H1 (cell line): ENCODE measurements around the gene NBPF9. TPM values are rescaled to one million over a fixed set of nuclear protein-coding genes. Genes with fewer than 3 reads are reported as not detected.
"Not testable (repeated sequence)": the region's sequence is repeated elsewhere in the genome, so short reads cannot be mapped to it uniquely, and the experiment has no call there.

ENCODE experiments used
- CTCF ChIA-PET: fragments of 300-600 bp; sonication (Branson Sonifier 250); formaldehyde crosslinking; loops from one replicate; lab custom pipeline; 2021; ENCODE audit not compliant: partially characterized antibody; lab: Charles Lee
- POLR2A ChIA-PET: fragments of 300-600 bp; sonication (Branson Sonifier 250); formaldehyde crosslinking; loops from one replicate; lab custom pipeline; 2021; ENCODE audit warnings: inconsistent platforms; ENCODE audit not compliant: partially characterized antibody; lab: Charles Lee
- DNase-seq, 2 experiments: peaks; one replicate each; pipeline versions ENCODE4 v3.0.0 to v3.0.0-alpha.2; 2010 to 2022; ENCODE audit warnings: low spot score in 2 of 2, low read depth in 1 of 2, mixed read lengths in 1 of 2
- FAIRE-seq: peaks from 2 replicates; lab custom pipeline; 2011; peaks lifted over from hg19 to GRCh38; lab: Jason Lieb, UNC
- H2AFZ ChIP-seq: 2 replicates; pipeline ENCODE4 v1.8.1; 2012; ENCODE audit warnings: low read length, inconsistent platforms
- H2AK5ac ChIP-seq: 2 replicates; pipeline ENCODE4 v1.6.1; 2013; ENCODE audit warnings: low read depth, low read length
- H2BK120ac ChIP-seq: replicated peaks from 2 replicates; pipeline ENCODE3; 2013; ENCODE audit warnings: low read depth, low read length, inconsistent platforms
- H2BK12ac ChIP-seq: 2 replicates; pipeline ENCODE4 v1.6.1; 2013; ENCODE audit warnings: low read depth, low read length
- H2BK15ac ChIP-seq: 2 replicates; pipeline ENCODE4 v1.6.1; 2013; ENCODE audit warnings: low read length
- H2BK20ac ChIP-seq: 2 replicates; pipeline ENCODE4 v1.6.1; 2013; ENCODE audit warnings: low read length
- H2BK5ac ChIP-seq: 2 replicates; pipeline ENCODE4 v1.6.1; 2013; ENCODE audit warnings: low read depth, low read length
- H3K14ac ChIP-seq: 2 replicates; pipeline ENCODE4 v1.6.1; 2013; ENCODE audit warnings: inconsistent platforms; ENCODE audit not compliant: insufficient read length
- H3K18ac ChIP-seq: 2 replicates; pipeline ENCODE4 v1.6.1; 2013; ENCODE audit warnings: low read length; ENCODE audit errors: extremely low read depth
- H3K23ac ChIP-seq: 2 replicates; pipeline ENCODE4 v1.6.1; 2013; ENCODE audit warnings: inconsistent platforms; ENCODE audit not compliant: insufficient read length
- H3K23me2 ChIP-seq: 2 replicates; pipeline ENCODE4 v1.6.1; 2013; ENCODE audit warnings: low read depth, low read length
- H3K27ac ChIP-seq: 2 replicates; pipeline ENCODE4 v1.6.1; 2011; ENCODE audit warnings: low read depth, low read length, inconsistent platforms
- H3K27me3 ChIP-seq, 4 experiments: replicated peaks in 1 of 4; 1 replicate in 1 of 4; 2 replicates in 3 of 4; pipeline versions ENCODE4 v1.6.1 to v1.8.1; 2011 to 2013; ENCODE audit warnings: low read length in 3 of 4, mild to moderate bottlenecking in 3 of 4, inconsistent platforms in 2 of 4, mixed read lengths in 2 of 4, moderate library complexity in 1 of 4; ENCODE audit not compliant: control insufficient read depth in 3 of 4, insufficient read depth in 3 of 4; ENCODE audit errors: extremely low read depth in 1 of 4
- H3K36me3 ChIP-seq, 4 experiments: 2 replicates each; pipeline versions ENCODE4 v1.6.1 to v1.8.1; 2011 to 2013; ENCODE audit warnings: mild to moderate bottlenecking in 4 of 4, low read length in 3 of 4, moderate library complexity in 2 of 4, control low read depth in 1 of 4, inconsistent platforms in 1 of 4; ENCODE audit not compliant: insufficient read depth in 4 of 4, control insufficient read depth in 2 of 4
- H3K4ac ChIP-seq: replicated peaks from 2 replicates; pipeline ENCODE3; 2013; ENCODE audit warnings: low read length, low read depth, mixed read lengths, inconsistent platforms; ENCODE audit not compliant: insufficient read length
- H3K4me1 ChIP-seq, 4 experiments: replicated peaks in 1 of 4; 1 replicate in 1 of 4; 2 replicates in 3 of 4; pipeline versions ENCODE4 v1.6.1 to v1.8.1; 2011 to 2013; ENCODE audit warnings: low read length in 3 of 4, inconsistent platforms in 2 of 4, mixed read lengths in 1 of 4; ENCODE audit not compliant: insufficient read depth in 4 of 4, control insufficient read depth in 3 of 4
- H3K4me2 ChIP-seq, 2 experiments: 2 replicates each; pipeline versions ENCODE4 v1.6.1 to v1.8.1; 2011 to 2013; ENCODE audit warnings: low read depth in 2 of 2, low read length in 2 of 2, control low read depth in 1 of 2, inconsistent platforms in 1 of 2, mild to moderate bottlenecking in 1 of 2; ENCODE audit not compliant: insufficient read depth in 1 of 2
- H3K4me3 ChIP-seq, 4 experiments: fragments of 200-600, 300-600 bp in 1 of 4; sonication (generic), shearing (Covaris generic), sonication (Bioruptor Twin) in 1 of 4; 2 replicates each; pipeline versions ENCODE4 v1.5.1 to v1.8.1; 2011 to 2016; ENCODE audit warnings: low read length in 4 of 4, low read depth in 3 of 4, control low read depth in 2 of 4, inconsistent platforms in 2 of 4, mild to moderate bottlenecking in 2 of 4, mixed read lengths in 1 of 4, moderate library complexity in 1 of 4; ENCODE audit not compliant: insufficient read depth in 2 of 4; ENCODE audit errors: extremely low read depth in 1 of 4
- H3K56ac ChIP-seq: replicated peaks from 2 replicates; pipeline ENCODE3; 2013; ENCODE audit warnings: low read depth, mild to moderate bottlenecking, mixed read lengths, low read length, inconsistent platforms; ENCODE audit not compliant: insufficient read length
- H3K79me1 ChIP-seq: 2 replicates; pipeline ENCODE4 v1.6.1; 2013; ENCODE audit warnings: low read depth, low read length, control low read depth
- H3K79me2 ChIP-seq, 2 experiments: 2 replicates each; pipeline versions ENCODE4 v1.6.1 to v1.8.1; 2012 to 2013; ENCODE audit warnings: low read length in 2 of 2, mild to moderate bottlenecking in 2 of 2, inconsistent platforms in 1 of 2; ENCODE audit not compliant: insufficient read depth in 2 of 2, control insufficient read depth in 1 of 2
- H3K9ac ChIP-seq, 4 experiments: replicated peaks in 1 of 4; 1 replicate in 1 of 4; 2 replicates in 3 of 4; pipeline versions ENCODE4 v1.6.1 to v1.8.1; 2011 to 2013; ENCODE audit warnings: low read depth in 3 of 4, low read length in 3 of 4, control low read depth in 2 of 4, mild to moderate bottlenecking in 2 of 4, moderate library complexity in 2 of 4, inconsistent platforms in 1 of 4; ENCODE audit errors: extremely low read depth in 1 of 4
- H3K9me3 ChIP-seq, 2 experiments: 2 replicates each; pipeline versions ENCODE4 v1.6.1 to v1.8.1; 2012 to 2013; ENCODE audit warnings: mild to moderate bottlenecking in 2 of 2, moderate library complexity in 2 of 2, control low read depth in 1 of 2, inconsistent platforms in 1 of 2, low read depth in 1 of 2, low read length in 1 of 2, mixed read lengths in 1 of 2; ENCODE audit not compliant: insufficient read depth in 2 of 2
- H4K20me1 ChIP-seq, 2 experiments: replicated peaks in 1 of 2; 2 replicates each; pipeline versions ENCODE3 to v1.8.1; 2011 to 2013; ENCODE audit warnings: inconsistent platforms in 2 of 2, low read length in 2 of 2, mild to moderate bottlenecking in 1 of 2; ENCODE audit not compliant: insufficient read depth in 2 of 2, control insufficient read depth in 1 of 2
- H4K5ac ChIP-seq: 2 replicates; pipeline ENCODE4 v1.6.1; 2013; ENCODE audit warnings: low read length, low read depth, mixed read lengths, inconsistent platforms; ENCODE audit not compliant: insufficient read length
- H4K8ac ChIP-seq: 2 replicates; pipeline ENCODE4 v1.8.0; 2013; ENCODE audit warnings: mild to moderate bottlenecking, moderate library complexity, low read length, inconsistent platforms; ENCODE audit not compliant: insufficient read depth; ENCODE audit errors: extremely low read depth
- H4K91ac ChIP-seq: replicated peaks from 2 replicates; pipeline ENCODE3; 2013; ENCODE audit warnings: low read length, mixed read lengths, inconsistent platforms; ENCODE audit not compliant: insufficient read length
- whole genome bisulfite sequencing, 2 experiments: shearing (Covaris generic) in 1 of 2; methylation state at CpG; one replicate each; pipeline versions ENCODE4 v1.1.6 to v1.1.7; 2013 to 2015; ENCODE audit warnings: low lambda C conversion rate in 2 of 2, mixed read lengths in 2 of 2, inconsistent platforms in 1 of 2, low coverage in 1 of 2, missing lambda C conversion rate in 1 of 2; ENCODE audit not compliant: insufficient replicate concordance in 2 of 2, insufficient coverage in 1 of 2, insufficient read length in 1 of 2; ENCODE audit errors: extremely low coverage in 1 of 2, missing lambda C conversion rate in 1 of 2; 5-methylcytosine and 5-hydroxymethylcytosine counted together
- long read RNA-seq, 2 experiments: library from RNA in 1 of 2; library from capped mRNA in 1 of 2; stranded (forward); transcript quantifications; one replicate each; pipeline ENCODE4 v2.0.0, GENCODE V29; 2021; ENCODE audit warnings: inconsistent platforms in 1 of 2
- polyA minus RNA-seq, 3 experiments: library from RNA; depleted of rRNA, polyadenylated mRNA; stranded (reverse); fragments of >200 nt; gene quantifications; 1 replicate in 2 of 3; 2 replicates in 1 of 3; pipeline ENCODE4 v1.2.3, GENCODE V29; 2011
- polyA plus RNA-seq, 7 experiments: library from polyadenylated mRNA; depleted of rRNA in 3 of 7; stranded (reverse) in 5 of 7; unstranded in 2 of 7; fragments of >200 nt in 5 of 7; fragments of 200-250 nt in 2 of 7; gene quantifications; 1 replicate in 5 of 7; 2 replicates in 1 of 7; 4 replicates in 1 of 7; pipeline versions ENCODE4 v1.2.1 to v1.2.3, GENCODE V29; 2011 to 2013; ENCODE audit warnings: missing spikeins in 2 of 7, mixed read lengths in 2 of 7
- total RNA-seq: library from RNA; stranded (reverse); fragmentation: NEBNext Ultra II Directional; extraction: Animal tissue kit (Norgen Biotek cat#: 25700); gene quantifications from 2 replicates; pipeline ENCODE4 v1.2.1, GENCODE V29; 2021

The NBPF9 gene, protein sequence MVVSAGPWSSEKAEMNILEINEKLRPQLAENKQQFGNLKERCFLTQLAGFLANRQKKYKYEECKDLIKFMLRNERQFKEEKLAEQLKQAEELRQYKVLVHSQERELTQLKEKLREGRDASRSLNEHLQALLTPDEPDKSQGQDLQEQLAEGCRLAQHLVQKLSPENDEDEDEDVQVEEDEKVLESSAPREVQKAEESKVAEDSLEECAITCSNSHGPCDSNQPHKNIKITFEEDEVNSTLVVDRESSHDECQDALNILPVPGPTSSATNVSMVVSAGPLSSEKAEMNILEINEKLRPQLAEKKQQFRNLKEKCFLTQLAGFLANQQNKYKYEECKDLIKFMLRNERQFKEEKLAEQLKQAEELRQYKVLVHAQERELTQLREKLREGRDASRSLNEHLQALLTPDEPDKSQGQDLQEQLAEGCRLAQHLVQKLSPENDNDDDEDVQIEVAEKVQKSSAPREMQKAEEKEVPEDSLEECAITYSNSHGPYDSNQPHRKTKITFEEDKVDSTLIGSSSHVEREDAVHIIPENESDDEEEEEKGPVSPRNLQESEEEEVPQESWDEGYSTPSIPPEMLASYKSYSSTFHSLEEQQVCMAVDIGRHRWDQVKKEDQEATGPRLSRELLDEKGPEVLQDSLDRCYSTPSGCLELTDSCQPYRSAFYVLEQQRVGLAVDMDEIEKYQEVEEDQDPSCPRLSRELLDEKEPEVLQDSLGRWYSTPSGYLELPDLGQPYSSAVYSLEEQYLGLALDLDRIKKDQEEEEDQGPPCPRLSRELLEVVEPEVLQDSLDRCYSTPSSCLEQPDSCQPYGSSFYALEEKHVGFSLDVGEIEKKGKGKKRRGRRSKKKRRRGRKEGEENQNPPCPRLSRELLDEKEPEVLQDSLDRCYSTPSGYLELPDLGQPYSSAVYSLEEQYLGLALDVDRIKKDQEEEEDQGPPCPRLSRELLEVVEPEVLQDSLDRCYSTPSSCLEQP (N-terminal part only)
- total RNA-seq = 3.7 and 3.9 TPM in 2 replicates
- polyA plus RNA-seq (2011; rRNA removed) = 1.4 and 3.1 TPM in 2 replicates
- polyA plus RNA-seq (2011; cell fraction: cytosol; rRNA removed) = 2.2 TPM
- 5.5 TPM for polyA plus RNA-seq (2011; cell fraction: nucleus; rRNA removed)
- polyA plus RNA-seq (2012, experiment 1 of 2) = 3.4 to 3.8 TPM (median 3.5 TPM) in 4 replicates
- 0.30 TPM for polyA plus RNA-seq (2012, experiment 2 of 2)
- 1.5 TPM for polyA plus RNA-seq (2013, experiment 1 of 2)
- 1.5 TPM for polyA plus RNA-seq (2013, experiment 2 of 2)
- 7.4 and 8.1 TPM in 2 replicates for polyA minus RNA-seq (2011; rRNA and poly(A)+ RNA removed)
- 2.9 TPM for polyA minus RNA-seq (2011; cell fraction: cytosol; rRNA and poly(A)+ RNA removed)
- polyA minus RNA-seq (2011; cell fraction: nucleus; rRNA and poly(A)+ RNA removed) = 14.8 TPM
- long read RNA-seq, experiment 1 = 0 reads
- long read RNA-seq, experiment 2, partial matches to known transcripts = 0 of 1 reads
- long read RNA-seq, experiment 2, other reads (novel, unspliced or antisense) = 1 of 1 reads

DNA sequence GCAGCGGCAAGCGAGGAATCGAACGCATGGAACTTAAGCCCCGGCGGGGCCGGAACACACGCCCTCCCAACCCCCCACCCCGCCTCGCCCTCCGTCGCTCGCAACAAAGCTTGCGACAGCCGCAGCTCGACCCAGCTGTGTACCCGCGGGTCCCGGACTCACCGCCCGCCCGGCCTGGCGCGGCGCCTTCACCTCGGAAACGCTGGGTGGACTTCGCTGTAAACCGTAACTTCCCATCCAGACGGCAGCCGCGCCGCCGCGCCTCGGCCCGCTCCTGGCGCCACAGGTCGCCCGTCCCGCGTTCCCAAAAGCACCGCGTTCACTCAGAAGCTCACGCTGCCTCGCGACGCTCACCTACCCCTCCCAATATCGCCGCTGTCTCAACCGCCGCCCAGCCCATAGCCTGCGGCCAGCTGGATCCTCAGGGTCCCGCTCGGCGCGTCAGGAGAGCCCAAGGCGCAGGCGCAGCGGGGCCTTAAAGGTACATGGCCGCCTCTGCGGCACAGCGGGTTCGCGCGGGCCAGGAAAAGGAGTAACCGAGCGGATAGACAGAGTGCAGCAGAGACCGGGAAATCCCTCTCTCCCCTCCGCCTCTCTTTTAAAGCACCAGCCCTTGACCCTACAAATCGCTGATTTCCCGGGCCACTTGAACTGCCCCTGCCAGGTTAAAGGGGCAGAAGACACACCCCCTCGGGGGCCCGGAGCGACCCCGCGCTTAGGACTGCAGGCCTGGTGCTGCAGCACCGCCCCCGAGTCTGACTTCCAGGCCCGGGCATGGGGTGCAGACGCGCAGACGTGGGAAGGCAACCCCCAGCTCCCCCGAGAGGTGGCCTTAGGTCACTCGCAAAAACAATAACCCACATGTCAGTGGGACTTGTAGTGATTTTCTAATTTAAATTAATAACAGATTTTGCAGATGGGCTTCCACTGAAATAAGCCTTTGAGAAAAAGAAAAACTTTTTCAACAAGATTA lies at the start of gene NBPF9:
TSS of gene NBPF9 (minus strand) at position 443 of the 973 bp plus-strand sequence. CDS start 21,412 bp downstream, outside the sequence.
- H4K8ac ChIP-seq, H4K91ac ChIP-seq, H2AK5ac ChIP-seq, H3K79me1 ChIP-seq, H3K9ac ChIP-seq, H2BK120ac ChIP-seq, H3K27ac ChIP-seq, CTCF ChIA-PET, FAIRE-seq, H4K20me1 ChIP-seq, H3K23ac ChIP-seq, H3K4me1 ChIP-seq, H3K9me3 ChIP-seq, H3K23me2 ChIP-seq, H2AFZ ChIP-seq, H3K27me3 ChIP-seq, H3K4ac ChIP-seq, H2BK5ac ChIP-seq, H2BK15ac ChIP-seq, H4K5ac ChIP-seq, H3K79me2 ChIP-seq, H3K56ac ChIP-seq, H3K18ac ChIP-seq, H3K14ac ChIP-seq, H2BK20ac ChIP-seq, H3K36me3 ChIP-seq, POLR2A ChIA-PET, H2BK12ac ChIP-seq: not testable (repeated sequence)
- DNase-seq = peak in 1 of 2 experiments; percentile 61
- H3K4me3 ChIP-seq = peak within 1 kb of the TSS in 1 of 4 experiments; percentile 7; a peak in 1 of 8 replicates
- WGBS, 2 experiments = 1% methylated on average over 13 of the region's 85 CpGs; no CpG with 5 or more reads in 1 of the 2 experiments
- 0 out of 4 replicates have a peak within 1 kb of the TSS, but pooled peaks of 1 of the 2 experiments have one; percentile 13 for H3K4me2 ChIP-seq
